GM19455 (cell line): ENCODE data around the gene RSPH9.
"Not testable (repeated sequence)": the region's sequence is repeated elsewhere in the genome, so short reads cannot be mapped to it uniquely, and the experiment has no call there.

Source experiments
- ATAC-seq: cut with Tn5 transposase; IDR thresholded peaks from one replicate; pipeline ENCODE4 v1.9.1; 2021; ENCODE audit not compliant: unreplicated experiment

The RSPH9 gene

DNA sequence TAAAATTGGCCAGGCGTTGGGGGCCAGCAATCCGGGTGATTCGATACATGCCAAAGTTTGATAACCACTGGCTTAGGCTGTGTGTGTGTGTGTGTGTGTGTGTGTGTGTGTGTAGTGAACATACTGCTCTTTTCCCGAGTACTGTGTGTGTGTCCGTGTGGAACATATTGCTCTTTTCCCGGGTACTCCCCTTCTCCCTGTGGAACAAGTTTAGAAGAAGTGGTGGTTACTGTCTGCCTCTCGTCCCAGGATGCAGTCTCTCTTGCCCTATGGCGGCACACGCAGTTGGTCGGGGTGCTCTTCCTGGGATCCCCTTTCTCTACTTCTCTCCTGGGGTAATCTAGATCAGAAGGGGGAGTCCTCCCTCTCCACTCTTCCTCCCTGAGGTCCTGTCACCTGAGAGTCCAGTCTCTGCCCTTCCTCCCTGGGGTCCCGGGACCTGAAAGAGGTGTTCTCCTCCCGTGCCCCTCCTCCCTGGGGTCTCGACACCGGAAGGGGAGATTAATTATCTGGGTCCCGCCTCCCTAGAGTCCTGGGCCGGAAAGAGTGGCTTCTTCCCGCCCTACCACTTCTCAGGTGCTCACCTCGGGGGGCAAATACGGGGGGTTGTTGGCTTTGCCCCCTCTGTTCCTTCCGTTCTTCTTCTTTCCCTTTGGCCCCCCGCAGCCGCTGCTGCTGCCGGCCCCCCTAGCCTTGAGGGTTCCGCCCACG is 16.3 kb upstream of the RSPH9 start:
- ATAC-seq, result no peak

DNA sequence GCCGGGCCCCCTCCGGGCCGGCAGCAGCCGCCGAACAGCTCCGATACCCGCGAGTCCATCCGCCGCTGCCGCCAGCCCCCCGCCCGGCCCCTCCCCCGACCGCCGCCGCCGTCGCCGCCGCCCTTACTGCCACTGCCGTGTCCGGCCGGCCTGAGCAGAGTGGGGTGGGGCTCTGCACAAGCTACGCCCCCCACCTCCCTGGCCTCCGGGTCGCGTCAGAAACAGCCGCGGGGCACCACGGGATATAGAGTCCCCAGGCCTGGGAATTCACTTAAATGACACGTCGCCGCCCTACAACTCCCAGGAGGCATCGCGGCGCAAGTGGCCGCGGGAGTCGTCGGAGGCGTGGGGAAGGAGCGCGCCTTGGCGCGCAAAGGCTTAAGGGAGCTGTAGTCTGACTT is 15.7 kb upstream of the RSPH9 start, which contains the start of gene GTPBP2:
Gene GTPBP2, minus strand, starts transcription at position 161 of the 401 bp plus-strand sequence. Its CDS starts 102 bp downstream, at position 59.
- peak; percentile 74 for ATAC-seq

GRCh38 chr6:43629505-43630300 is 15.1 kb upstream of the RSPH9 start:
- peak; percentile 70 for ATAC-seq

GRCh38 chr6:43630980-43631619 is 13.7 kb upstream of the RSPH9 start:
- ATAC-seq, result no peak

GRCh38 chr6:43633002-43633401 is 11.8 kb upstream of the RSPH9 start:
- ATAC-seq, result not testable (repeated sequence)

DNA sequence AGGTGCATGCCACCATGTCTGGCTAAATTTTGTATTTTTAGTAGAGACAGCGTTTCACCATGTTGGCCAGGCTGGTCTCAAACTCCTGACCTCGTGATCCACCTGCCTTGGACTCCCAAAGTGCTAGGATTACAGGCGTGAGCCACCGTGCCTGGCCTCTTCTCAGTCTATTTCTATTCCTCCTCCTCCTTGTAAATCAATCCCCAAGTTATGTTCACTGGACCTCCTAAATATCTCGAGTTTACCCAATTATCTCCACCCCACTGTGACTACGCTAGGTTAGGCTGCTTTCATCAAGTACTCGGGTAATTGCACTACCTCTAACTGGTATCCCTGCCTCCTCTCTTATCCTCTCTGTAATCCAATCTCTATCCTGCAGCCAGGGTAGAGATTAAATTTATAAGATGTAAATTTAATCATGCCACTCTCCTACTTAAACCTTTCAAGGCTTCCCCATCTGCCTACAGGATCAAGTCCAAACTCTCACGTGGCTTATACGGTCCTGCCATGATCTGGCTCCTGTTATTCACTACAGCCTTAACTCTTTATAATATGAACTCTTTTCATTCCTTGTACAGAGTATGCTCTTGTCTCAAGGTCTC is 10.0 kb upstream of the RSPH9 start:
- no peak for ATAC-seq

GRCh38 chr6:43635387-43636307 is 9.2 kb upstream of the RSPH9 start, which contains the start of gene MAD2L1BP:
Gene MAD2L1BP (plus strand): TSS chr6:43635840. CDS start chr6:43635876, 36 bp downstream.
- ATAC-seq, result peak; percentile 85

DNA sequence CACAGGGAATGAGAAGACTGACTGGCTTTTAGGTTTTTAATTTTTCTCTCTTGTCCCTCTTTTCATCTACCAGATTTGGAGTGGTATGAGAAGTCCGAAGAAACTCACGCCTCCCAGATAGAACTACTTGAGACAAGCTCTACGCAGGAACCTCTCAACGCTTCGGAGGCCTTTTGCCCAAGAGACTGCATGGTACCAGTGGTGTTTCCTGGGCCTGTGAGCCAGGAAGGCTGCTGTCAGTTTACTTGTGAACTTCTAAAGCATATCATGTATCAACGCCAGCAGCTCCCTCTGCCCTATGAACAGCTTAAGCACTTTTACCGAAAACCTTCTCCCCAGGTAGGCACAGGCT is 8.6 kb upstream of the RSPH9 start:
- peak; percentile 12 for ATAC-seq

DNA sequence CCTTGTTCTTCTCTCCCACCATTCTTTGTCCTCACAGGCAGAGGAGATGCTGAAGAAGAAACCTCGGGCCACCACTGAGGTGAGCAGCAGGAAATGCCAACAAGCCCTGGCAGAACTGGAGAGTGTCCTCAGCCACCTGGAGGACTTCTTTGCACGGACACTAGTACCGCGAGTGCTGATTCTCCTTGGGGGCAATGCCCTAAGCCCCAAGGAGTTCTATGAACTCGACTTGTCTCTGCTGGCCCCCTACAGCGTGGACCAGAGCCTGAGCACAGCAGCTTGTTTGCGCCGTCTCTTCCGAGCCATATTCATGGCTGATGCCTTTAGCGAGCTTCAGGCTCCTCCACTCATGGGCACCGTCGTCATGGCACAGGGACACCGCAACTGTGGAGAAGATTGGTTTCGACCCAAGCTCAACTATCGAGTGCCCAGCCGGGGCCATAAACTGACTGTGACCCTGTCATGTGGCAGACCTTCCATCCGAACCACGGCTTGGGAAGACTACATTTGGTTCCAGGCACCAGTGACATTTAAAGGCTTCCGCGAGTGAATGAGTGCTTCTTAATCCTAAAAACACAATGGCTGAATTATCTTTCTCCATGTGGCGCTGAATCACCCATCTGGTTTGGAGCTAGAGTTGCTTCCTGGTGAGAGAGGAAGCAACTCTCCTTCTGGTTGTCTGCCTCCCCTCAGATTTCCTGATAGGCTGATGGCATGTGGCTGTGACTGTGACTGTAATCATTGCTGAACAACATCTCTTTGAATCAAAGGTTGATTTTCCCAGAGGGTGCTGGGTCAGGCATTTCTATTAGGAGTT is 4.6 kb upstream of the RSPH9 start:
- ATAC-seq, result no peak

DNA sequence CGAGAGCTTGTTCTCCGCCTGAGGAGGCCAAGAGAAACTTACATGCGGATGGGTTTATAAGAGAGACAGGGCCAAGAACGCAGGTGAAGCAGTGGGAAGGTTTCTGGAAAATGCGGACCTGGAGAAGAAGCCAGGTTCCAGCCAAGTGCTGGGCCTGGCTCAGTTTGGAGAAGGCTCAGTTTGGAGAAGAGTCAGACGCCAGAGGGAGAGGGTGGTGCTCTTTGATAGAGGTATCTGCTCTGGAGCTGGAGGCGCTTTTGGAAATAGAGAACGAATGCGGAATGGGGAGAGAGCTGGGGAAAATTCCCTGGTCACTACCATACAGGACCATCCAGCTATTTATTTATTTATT is 753 bp downstream of the RSPH9 start:
- ATAC-seq, result no peak

DNA sequence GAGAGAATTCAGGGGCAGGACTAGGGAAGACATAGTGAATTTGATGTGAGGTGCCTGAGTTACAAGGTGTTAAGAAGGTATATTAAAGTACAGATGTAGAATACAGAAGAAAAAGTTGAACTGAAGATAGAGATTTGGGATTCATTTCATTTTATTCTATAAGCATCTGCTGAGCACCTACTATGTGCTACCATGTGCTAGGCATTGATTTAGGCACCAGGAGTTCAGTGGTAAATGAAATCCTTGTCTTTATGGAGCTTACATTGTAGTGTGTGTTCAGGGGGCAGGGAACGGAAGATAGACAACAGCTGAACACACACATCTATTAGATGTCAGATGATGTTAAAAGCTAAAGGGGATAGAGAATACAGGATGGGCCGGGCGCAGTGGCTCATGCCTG is 2.8 kb downstream of the RSPH9 start:
- no peak for ATAC-seq

- ATAC-seq, result no peak
These were observed 3.4 kb downstream of the RSPH9 start for GRCh38 chr6:43648248-43648647.

- not testable (repeated sequence) for ATAC-seq
These were observed 8.0 kb downstream of the RSPH9 start for GRCh38 chr6:43652822-43653221.

DNA sequence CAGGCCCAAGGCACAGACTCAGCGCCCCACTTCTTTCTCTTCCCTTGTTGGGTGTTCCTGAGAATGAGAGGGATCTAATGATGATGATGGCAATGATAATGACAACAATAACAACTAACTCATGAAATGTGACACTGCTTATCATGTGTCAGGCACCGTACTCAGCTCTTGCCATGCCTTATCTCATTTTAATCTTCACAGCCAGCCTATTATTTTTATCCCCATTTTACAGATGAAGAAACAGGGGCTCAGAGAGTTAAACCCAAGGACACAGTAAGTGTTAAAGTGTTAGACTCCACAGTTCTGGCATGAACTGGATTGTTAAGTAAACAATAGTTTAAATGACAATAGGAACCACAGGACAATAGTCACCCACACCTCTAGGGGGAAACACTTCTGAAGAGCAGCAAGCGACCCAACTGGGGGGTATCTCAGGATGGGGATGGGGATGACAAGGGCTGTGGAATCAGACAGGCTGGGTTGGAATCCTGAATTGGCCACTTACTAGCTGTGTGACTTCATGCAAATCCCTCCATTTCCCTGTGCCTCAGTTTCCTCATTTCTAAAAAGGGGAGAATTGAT is 12.5 kb downstream of the RSPH9 start:
- ATAC-seq, result no peak

- no peak for ATAC-seq
These were observed 13.3 kb downstream of the RSPH9 start for GRCh38 chr6:43658161-43658560.

DNA sequence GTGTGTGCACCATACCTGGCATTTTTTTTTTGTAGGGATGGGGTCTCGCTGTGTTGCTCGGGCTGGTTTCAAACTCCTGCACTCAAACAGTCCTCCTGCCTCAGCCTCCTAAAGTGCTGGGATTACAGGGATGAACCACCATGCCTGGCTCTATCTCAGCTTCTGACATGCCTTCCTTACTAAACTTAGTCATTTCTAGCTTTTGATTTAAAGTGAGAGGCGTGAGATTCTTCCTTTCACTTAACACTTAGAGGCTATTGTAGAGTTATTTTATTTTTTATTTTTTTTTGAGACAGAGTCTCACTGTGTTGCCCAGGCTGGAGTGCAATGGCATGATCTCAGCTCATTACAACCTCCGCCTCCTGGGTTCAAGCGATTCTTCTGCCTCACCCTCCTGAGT is 18.1 kb downstream of the RSPH9 start:
- ATAC-seq, result not testable (repeated sequence)

DNA sequence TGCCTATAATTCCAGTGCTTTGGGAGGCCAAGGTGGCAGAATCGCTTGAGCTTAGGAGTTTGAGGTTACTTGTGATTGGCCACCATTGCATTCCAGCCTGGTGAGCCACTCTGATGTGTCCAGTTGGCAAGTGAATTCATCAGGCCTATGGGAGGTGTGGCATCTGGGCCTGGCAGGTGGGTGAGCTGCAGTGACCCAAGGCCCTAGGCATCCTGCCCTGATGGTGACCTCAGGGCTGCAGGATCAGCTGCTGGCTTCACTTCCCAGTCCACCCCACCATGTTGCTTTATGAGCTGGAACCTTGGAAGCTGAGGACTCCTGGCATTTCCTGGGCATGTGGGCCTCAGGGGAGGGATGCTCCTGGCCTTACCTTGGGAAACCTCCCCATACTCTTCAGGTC is 20.5 kb downstream of the RSPH9 start:
- ATAC-seq, result no peak

DNA sequence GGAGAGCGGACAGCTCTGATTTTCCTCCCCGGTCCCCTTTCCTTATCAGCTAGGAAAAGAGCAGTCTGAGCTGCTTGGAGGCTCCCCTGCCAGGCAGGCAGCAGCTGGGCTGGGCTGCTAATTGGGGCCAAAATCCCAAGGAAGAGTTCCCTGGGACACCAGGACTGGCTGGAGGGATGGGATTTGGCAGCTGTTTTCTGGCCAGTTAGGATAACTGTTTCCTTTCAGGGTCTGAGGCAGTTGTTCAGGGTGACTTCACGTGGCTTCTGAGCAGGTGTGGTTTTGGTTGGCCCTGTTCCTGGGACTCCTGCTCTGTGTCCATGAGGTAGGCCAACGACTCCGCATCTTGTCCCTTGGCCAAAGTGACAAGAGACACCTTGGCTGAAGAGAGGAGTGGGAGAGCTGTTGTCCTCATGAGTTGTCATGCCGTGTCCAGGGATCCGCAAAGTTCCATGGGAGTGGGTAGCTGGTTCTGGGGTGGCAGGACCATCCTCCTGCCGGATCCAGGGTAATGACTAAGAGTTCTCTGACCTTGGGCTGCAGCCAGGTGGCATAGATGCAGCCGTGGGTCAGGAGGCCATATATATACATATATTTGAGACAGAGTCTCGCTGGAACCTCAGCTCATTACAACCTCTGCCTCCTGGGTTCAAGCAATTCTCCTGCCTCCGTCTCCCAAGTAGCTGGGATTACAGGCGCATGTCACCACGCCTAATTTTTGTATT is 21.5 kb downstream of the RSPH9 start:
- ATAC-seq, result no peak
